GM12878 (cell line): ENCODE results near the gene HPS6. TPM values are rescaled to one million over a fixed set of nuclear protein-coding genes. Genes with fewer than 3 reads are reported as not detected.

ENCODE experiments used
- BCL3 ChIP-seq: IDR thresholded peaks from 2 replicates; pipeline ENCODE4 v1.6.1; 2011; ENCODE audit warnings: borderline replicate concordance, low read depth, mild to moderate bottlenecking, moderate library complexity, low read length; ENCODE audit not compliant: insufficient read depth, poor library complexity, severe bottlenecking
- CBX5 ChIP-seq: sonication (generic); IDR thresholded peaks from 2 replicates; pipeline ENCODE4 v1.6.1; 2016; ENCODE audit warnings: low read depth, moderate library complexity, mild to moderate bottlenecking, inconsistent platforms
- DPF2 ChIP-seq: fragments of 450-650 bp; IDR thresholded peaks from 2 replicates; pipeline ENCODE4 v1.6.1; 2017; ENCODE audit warnings: mild to moderate bottlenecking
- EP300 ChIP-seq, 2 experiments: fragments of 150-350 bp in 1 of 2; IDR thresholded peaks; 2 replicates each; pipeline ENCODE4 v1.6.1; 2011 to 2012; ENCODE audit warnings: low read depth in 2 of 2, low read length in 2 of 2, borderline replicate concordance in 1 of 2, improper control_type of control experiment in 1 of 2, inconsistent platforms in 1 of 2; ENCODE audit not compliant: control insufficient read depth in 1 of 2
- ETV6 ChIP-seq, 2 experiments: fragments of 450-650 bp in 1 of 2; IDR thresholded peaks in 1 of 2; conservative IDR thresholded peaks in 1 of 2; 2 replicates each; pipeline ENCODE4 v1.6.1; 2014; ENCODE audit warnings: antibody characterized with exemption in 1 of 2, borderline replicate concordance in 1 of 2, low read depth in 1 of 2, mild to moderate bottlenecking in 1 of 2, moderate library complexity in 1 of 2
- KAT2A ChIP-seq: conservative IDR thresholded peaks from 2 replicates; pipeline ENCODE4 v1.6.1; 2011; ENCODE audit warnings: low read depth, low read length; ENCODE audit not compliant: control insufficient read depth
- MTA3 ChIP-seq: IDR thresholded peaks from 2 replicates; pipeline ENCODE4 v1.6.1; 2012; ENCODE audit warnings: low read length, inconsistent platforms, borderline replicate concordance
- POLR2AphosphoS5 ChIP-seq: IDR thresholded peaks from 2 replicates; pipeline ENCODE4 v1.6.1; 2011; ENCODE audit warnings: mild to moderate bottlenecking, low read length, inconsistent platforms
- PRDM15 ChIP-seq: fragments of 450-650 bp; formaldehyde crosslinking; IDR thresholded peaks from 2 replicates; pipeline ENCODE4 v1.4.0; 2020; ENCODE audit warnings: mild to moderate bottlenecking, moderate library complexity
- RBBP5 ChIP-seq: fragments of 200-600 bp; sonication (generic); conservative IDR thresholded peaks from 2 replicates; pipeline ENCODE4 v1.6.1; 2016
- RUNX3 ChIP-seq: IDR thresholded peaks from 2 replicates; pipeline ENCODE4 v1.6.1; 2012; ENCODE audit warnings: low read length, inconsistent platforms
- SMAD1 ChIP-seq: fragments of 450-650 bp; IDR thresholded peaks from 2 replicates; pipeline ENCODE4 v1.6.1; 2018; ENCODE audit warnings: mild to moderate bottlenecking, low read depth; ENCODE audit not compliant: partially characterized antibody
- STAT3 ChIP-seq: IDR thresholded peaks from 2 replicates; pipeline ENCODE4 v1.6.1; 2011; ENCODE audit warnings: low read depth, low read length, improper control_type of control experiment
- USF1 ChIP-seq: IDR thresholded peaks from 2 replicates; pipeline ENCODE4 v1.6.1; 2011; ENCODE audit warnings: borderline replicate concordance, low read depth, mild to moderate bottlenecking, moderate library complexity, mixed read lengths, low read length; ENCODE audit not compliant: insufficient read depth; ENCODE audit errors: extremely low read length
- YY1 ChIP-seq: IDR thresholded peaks from 2 replicates; pipeline ENCODE4 v1.6.1; 2011; ENCODE audit warnings: low read depth, mild to moderate bottlenecking, low read length
- ZNF217 ChIP-seq: fragments of 450-650 bp; IDR thresholded peaks from 2 replicates; pipeline ENCODE4 v1.6.1; 2017; ENCODE audit warnings: antibody characterized with exemption, mild to moderate bottlenecking
- ZNF592 ChIP-seq: fragments of 450-650 bp; IDR thresholded peaks from 2 replicates; pipeline ENCODE4 v1.6.1; 2017; ENCODE audit warnings: mild to moderate bottlenecking, moderate library complexity
- polyA plus RNA-seq, 11 experiments: library from polyadenylated mRNA; depleted of rRNA in 4 of 11; unstranded in 6 of 11; stranded (reverse) in 5 of 11; fragments of >200 nt; fragmentation: Nextera tagmentation in 4 of 11; fragmentation: Illumina TruSeq in 1 of 11; extraction: Ambion mirVana in 4 of 11; extraction: Trizol in 1 of 11; gene quantifications; 1 replicate in 1 of 11; 2 replicates in 10 of 11; pipeline versions ENCODE4 v1.2.1 to v1.2.3, GENCODE V29; 2011 to 2016; ENCODE audit warnings: inconsistent platforms in 2 of 11, missing spikeins in 2 of 11, low read depth in 1 of 11
- total RNA-seq, 4 experiments: library from RNA; depleted of rRNA in 3 of 4; stranded (reverse); fragments of >200 nt in 3 of 4; fragmentation: Illumina TruSeq in 1 of 4; extraction: Trizol in 1 of 4; gene quantifications; 2 replicates each; pipeline versions ENCODE4 v1.2.1 to v1.2.3, GENCODE V29; 2013 to 2021

HPS6 gene
- total and polyA plus RNA-seq, 10 of the 15 experiments (the other 5 are each of a cell fraction or from before 2014, with no cell fraction given), result 1.4 to 28.0 (median 12.0) TPM

- TF ChIP-seq KAT2A (no peak), STAT3 (no peak), ZNF592 (no peak), POLR2AphosphoS5 (peak; percentile 72), RBBP5 (no peak), BCL3 (no peak), CBX5 (no peak), YY1 (peak; percentile 81), USF1 (no peak), MTA3 (no peak), RUNX3 (no peak), ETV6 (conservative IDR thresholded peaks at IDR 0.05 in 1 of 2, IDR thresholded peaks at IDR 0.05 in 1 of 2; ENCODE audit: borderline replicate concordance in 1 of 2, low read depth in 1 of 2) (no peak), EP300 (IDR thresholded peaks at IDR 0.05; ENCODE audit: borderline replicate concordance in 1 of 2, control insufficient read depth in 1 of 2, low read depth in 2 of 2, low read length in 2 of 2) (no peak), PRDM15 (CRISPR knock-in tag) (no peak), DPF2 (no peak; the same call in 1 of the 2 replicates), ZNF217 (peak; percentile 91), SMAD1 (no peak)
Measured at GRCh38 chr10:102064868-102065560, at the start of gene HPS6 (continued).
